K562 (cell line): ENCODE results near the gene KCNQ2. TPM values are rescaled to one million over a fixed set of nuclear protein-coding genes. Genes with fewer than 3 reads are reported as not detected.

ENCODE experiments used
- ATAC-seq: fragments of 200-7000 bp; cut with Tn5 transposase; 3 replicates; pipeline ENCODE4 v1.9.1; 2020; ENCODE audit warnings: moderate library complexity
- BruUV-seq: library from RNA; stranded (reverse); fragments of 400-500 nt; replicated peaks from 2 replicates; lab custom pipeline; 2021; lab: Mats Ljungman, UMichigan
- CTCF ChIA-PET: fragments of 300-600 bp; formaldehyde crosslinking; extraction: SDS; loops from one replicate; lab custom pipeline; 2021; ENCODE audit warnings: low intra/inter-chr PET ratio; lab: Yijun Ruan, JAX
- POLR2A ChIA-PET: fragments of 300-600, 350-650 bp; sonication (Branson Sonifier 250); formaldehyde crosslinking; extraction: SDS; loops from one replicate; lab custom pipeline; 2021; ENCODE audit warnings: antibody characterized with exemption, inconsistent platforms; lab: Yijun Ruan, JAX
- DNase-seq, 4 experiments: peaks; one replicate each; pipeline versions ENCODE4 v3.0.0 to v3.0.0-alpha.2; 2011 to 2018; ENCODE audit warnings: low spot score in 3 of 4, mixed read lengths in 3 of 4; ENCODE audit errors: extremely low read depth in 1 of 4
- FAIRE-seq: peaks from 2 replicates; lab custom pipeline; 2011; peaks lifted over from hg19 to GRCh38; lab: Jason Lieb, UNC
- H2AFZ ChIP-seq: 2 replicates; pipeline ENCODE4 v1.6.0; 2011; ENCODE audit warnings: low read depth, low read length, control low read depth, inconsistent platforms
- H3K27ac ChIP-seq: fragments of 200-600 bp; 3 replicates; pipeline ENCODE4 v1.8.0; 2011; ENCODE audit warnings: low read depth, mild to moderate bottlenecking, control low read depth, inconsistent platforms, low read length, moderate library complexity, mixed read lengths; ENCODE audit errors: extremely low read depth
- H3K27me3 ChIP-seq, 2 experiments: fragments of 300-600 bp in 1 of 2; 2 replicates in 1 of 2; 3 replicates in 1 of 2; pipeline versions ENCODE4 v1.6.0 to v1.8.0; 2011; ENCODE audit warnings: inconsistent platforms in 2 of 2, low read length in 2 of 2, mild to moderate bottlenecking in 1 of 2, mixed read lengths in 1 of 2, moderate library complexity in 1 of 2; ENCODE audit not compliant: control insufficient read depth in 2 of 2, insufficient read depth in 2 of 2
- H3K36me3 ChIP-seq: fragments of 300-600 bp; 3 replicates; pipeline ENCODE4 v1.8.0; 2011; ENCODE audit warnings: mild to moderate bottlenecking, low read length, inconsistent platforms; ENCODE audit not compliant: control insufficient read depth, insufficient read depth
- H3K4me1 ChIP-seq, 2 experiments: fragments of 200-600 bp in 1 of 2; replicated peaks in 1 of 2; 2 replicates in 1 of 2; 3 replicates in 1 of 2; pipeline versions ENCODE4 v1.5.1 to v1.8.0; 2011; ENCODE audit warnings: inconsistent platforms in 2 of 2, low read length in 2 of 2, mild to moderate bottlenecking in 1 of 2, mixed read lengths in 1 of 2, moderate library complexity in 1 of 2; ENCODE audit not compliant: control insufficient read depth in 2 of 2, insufficient read depth in 2 of 2
- H3K4me2 ChIP-seq: 2 replicates; pipeline ENCODE4 v1.6.1; 2011; ENCODE audit warnings: low read length, control low read depth, inconsistent platforms, mixed read lengths; ENCODE audit not compliant: insufficient read depth
- H3K4me3 ChIP-seq: fragments of 200-600 bp; sonication (generic), shearing (Covaris generic); 2 replicates; pipeline ENCODE4 v1.5.1; 2016; ENCODE audit warnings: control low read depth, inconsistent platforms
- H3K79me2 ChIP-seq: fragments of 200-600 bp; 3 replicates; pipeline ENCODE4 v1.8.0; 2011; ENCODE audit warnings: low read length, inconsistent platforms; ENCODE audit not compliant: control insufficient read depth, insufficient read depth
- H3K9ac ChIP-seq, 2 experiments: 2 replicates each; pipeline versions ENCODE4 v1.6.0 to v1.6.1; 2011; ENCODE audit warnings: low read depth in 2 of 2, low read length in 2 of 2, control low read depth in 1 of 2, inconsistent platforms in 1 of 2, mild to moderate bottlenecking in 1 of 2, mixed read lengths in 1 of 2; ENCODE audit not compliant: insufficient read depth in 1 of 2
- H3K9me1 ChIP-seq: one replicate; pipeline ENCODE4 v1.6.0; 2011; ENCODE audit warnings: inconsistent platforms, mild to moderate bottlenecking, low read length, moderate library complexity; ENCODE audit not compliant: control insufficient read depth, insufficient read depth
- H3K9me3 ChIP-seq: replicated peaks from 2 replicates; pipeline ENCODE4 v1.5.1; 2011; ENCODE audit warnings: low read depth, low read length, inconsistent platforms; ENCODE audit not compliant: control insufficient read depth, insufficient read depth
- H4K20me1 ChIP-seq: replicated peaks from 2 replicates; pipeline ENCODE4 v1.6.1; 2011; ENCODE audit warnings: low read length, inconsistent platforms, mixed read lengths; ENCODE audit not compliant: control insufficient read depth, insufficient read depth
- CREM ChIP-seq: IDR thresholded peaks from 2 replicates; pipeline ENCODE4 v1.6.1; 2014; ENCODE audit warnings: antibody characterized with exemption, low read depth
- HBP1 ChIP-seq: fragments of 450-650 bp; formaldehyde crosslinking; IDR thresholded peaks from 2 replicates; pipeline ENCODE4 v1.4.0; 2022; ENCODE audit warnings: missing genetic modification characterization
- HMGN3 ChIP-seq: IDR thresholded peaks from 2 replicates; pipeline ENCODE4 v1.6.1; 2011; ENCODE audit warnings: borderline replicate concordance, low read depth, mild to moderate bottlenecking, mixed read lengths, low read length; ENCODE audit not compliant: insufficient read length; ENCODE audit errors: extremely low read depth
- L3MBTL2 ChIP-seq: fragments of 450-650 bp; IDR thresholded peaks from 2 replicates; pipeline ENCODE4 v1.6.1; 2016; ENCODE audit warnings: mild to moderate bottlenecking, moderate library complexity
- MNT ChIP-seq, 2 experiments: fragments of 450-650 bp; conservative IDR thresholded peaks; 2 replicates each; pipeline ENCODE4 v1.6.1; 2017; ENCODE audit warnings: mild to moderate bottlenecking in 2 of 2, moderate library complexity in 2 of 2
- NR3C1 ChIP-seq: sonication (generic); formaldehyde crosslinking; IDR thresholded peaks from 2 replicates; pipeline ENCODE4 v1.8.1; 2022; ENCODE audit warnings: missing genetic modification reagents
- PCBP1 ChIP-seq: fragments of 200-400 bp; formaldehyde crosslinking; IDR thresholded peaks from 2 replicates; pipeline ENCODE4 v1.6.1; 2018; ENCODE audit warnings: mild to moderate bottlenecking, low read depth, low read length; ENCODE audit not compliant: poor library complexity, severe bottlenecking
- PHF20 ChIP-seq: fragments of 450-650 bp; IDR thresholded peaks from 2 replicates; pipeline ENCODE4 v1.6.1; 2018; ENCODE audit not compliant: partially characterized antibody
- SIX5 ChIP-seq, 2 experiments: IDR thresholded peaks; 2 replicates each; pipeline ENCODE4 v1.6.1; 2011; ENCODE audit warnings: low read length in 2 of 2, borderline replicate concordance in 1 of 2, low read depth in 1 of 2, mild to moderate bottlenecking in 1 of 2, moderate library complexity in 1 of 2; ENCODE audit not compliant: insufficient read depth in 1 of 2
- SMARCC2 ChIP-seq: fragments of 450-650 bp; IDR thresholded peaks from 2 replicates; pipeline ENCODE4 v1.6.1; 2017; ENCODE audit warnings: antibody characterized with exemption, moderate library complexity, mild to moderate bottlenecking, low read depth
- SRSF3 ChIP-seq: fragments of 200-400 bp; formaldehyde crosslinking; IDR thresholded peaks from 2 replicates; pipeline ENCODE4 v1.6.1; 2016; ENCODE audit warnings: mild to moderate bottlenecking, low read length, moderate library complexity; ENCODE audit not compliant: insufficient read depth
- WGBS: fragments of 100-300 bp; shearing (Covaris generic); methylation state at CpG from one replicate; pipeline ENCODE4 v1.1.6; 2016; ENCODE audit warnings: low coverage, mixed read lengths; ENCODE audit not compliant: insufficient coverage; ENCODE audit errors: missing lambda C conversion rate; 5-methylcytosine and 5-hydroxymethylcytosine counted together
- in situ Hi-C: fragments of 300-500 bp; cut with MboI; formaldehyde crosslinking; loops from 4 replicates; pipeline ENCODE4 v1.15.0; 2018; ENCODE audit warnings: inconsistent platforms, mixed read lengths
- intact Hi-C: fragments of 100-400 bp; cut with micrococcal nuclease; formaldehyde crosslinking; loops from 2 replicates; pipeline ENCODE4 v1.14.2; 2022
- polyA plus RNA-seq, 8 experiments: library from polyadenylated mRNA; depleted of rRNA in 4 of 8; stranded (reverse) in 5 of 8; unstranded in 3 of 8; fragments of >200 nt; fragmentation: Nextera tagmentation in 2 of 8; fragmentation: Illumina TruSeq in 1 of 8; extraction: Ambion mirVana in 2 of 8; extraction: Trizol in 1 of 8; gene quantifications; 2 replicates each; pipeline versions ENCODE4 v1.2.1 to v1.2.3, GENCODE V29; 2011 to 2014; ENCODE audit warnings: inconsistent platforms in 1 of 8, missing spikeins in 1 of 8
- total RNA-seq, 7 experiments: library from RNA; depleted of rRNA in 6 of 7; stranded (reverse); fragments of >200 nt in 6 of 7; fragmentation: Illumina TruSeq in 2 of 7; extraction: Trizol in 2 of 7; gene quantifications; 2 replicates each; pipeline versions ENCODE4 v1.2.1 to v1.2.3, GENCODE V29; 2011 to 2021; ENCODE audit warnings: low replicate concordance in 1 of 7
- TF ChIP-seq, protein P1 (sequence below), 2 experiments: IDR thresholded peaks; 2 replicates each; pipeline ENCODE4 v1.6.1; 2011; ENCODE audit warnings: borderline replicate concordance in 1 of 2, control low read depth in 1 of 2, low read depth in 1 of 2, low read length in 1 of 2, mild to moderate bottlenecking in 1 of 2, mixed read lengths in 1 of 2, moderate library complexity in 1 of 2; ENCODE audit not compliant: insufficient read depth in 1 of 2, insufficient read length in 1 of 2, poor library complexity in 1 of 2, severe bottlenecking in 1 of 2; ENCODE audit errors: extremely low read depth in 1 of 2
- TF ChIP-seq, protein P2 (sequence below): sonication (generic); formaldehyde crosslinking; IDR thresholded peaks from 2 replicates; pipeline ENCODE4 v1.9.0; 2022; ENCODE audit warnings: mild to moderate bottlenecking, missing genetic modification reagents

The KCNQ2 gene
- total and polyA plus RNA-seq, 9 of the 15 experiments (the other 6 are each of a cell fraction or from before 2014, with no cell fraction given), result 0.13 to 0.16 TPM; not detected in 7

GRCh38 chr20:63495741-63496595 lies 23.5 kb upstream of the KCNQ2 start:
- FAIRE-seq, result peak; percentile 75
- DNase-seq, result peak; percentile 79 to 81 (median 80)
- no peak overlapping the region for H3K9ac ChIP-seq
- no peaks in the 10 kb centered on the region for H3K27me3 ChIP-seq
- H3K36me3 ChIP-seq, result no peaks in the 10 kb centered on the region
- H3K4me3 ChIP-seq, result no peak overlapping the region
- POLR2A ChIA-PET, result interaction anchor here (0.7 to 1.6 kb wide), 4 partner anchors 25 to 359 kb away, joined by 3 to 5 read pairs (median 4); partner anchors contain the start of gene PPDPF
- H3K9me1 ChIP-seq, result no peaks in the 10 kb centered on the region
- no peaks in the 10 kb centered on the region for H3K9me3 ChIP-seq
- ATAC-seq, result peak; percentile 79
- peak overlapping the region; percentile 42 for H3K4me2 ChIP-seq
- CTCF ChIA-PET, result interaction anchor here (0.9 to 1.3 kb wide), 2 partner anchors 18 to 24 kb away, joined by 4 to 5 read pairs; no protein-coding TSS in a partner anchor
- H3K79me2 ChIP-seq, result no peaks in the 10 kb centered on the region
- WGBS, result 20% methylated on average over 42 of the region's 48 CpGs
- peaks cover 12% of the 10 kb centered on the region for H4K20me1 ChIP-seq
- no TSS peak for BruUV-seq
- in situ Hi-C loops (no loop called here), intact Hi-C loops (no loop called here)
- H3K4me1 ChIP-seq, result peaks cover 0 to 71% of the 10 kb centered on the region in 2 experiments; a peak in 3 of 5 replicates
- no peak overlapping the region for H3K27ac ChIP-seq
- H2AFZ ChIP-seq, result no peak overlapping the region
- TF ChIP-seq CREM (peak; percentile 63), HMGN3 (no peak), SRSF3 (no peak), PCBP1 (peak; percentile 23), NR3C1 (CRISPR knock-in tag) (no peak), MNT (conservative IDR thresholded peaks at IDR 0.05) (0 out of 4 replicates have a peak, but pooled peaks of 1 of the 2 experiments have one; percentile 18), HBP1 (CRISPR knock-in tag) (no peak), SIX5 (IDR thresholded peaks at IDR 0.05; ENCODE audit: borderline replicate concordance in 1 of 2, insufficient read depth in 1 of 2, low read depth in 1 of 2, low read length in 2 of 2) (no peak), SMARCC2 (no peak), L3MBTL2 (peak; percentile 60; the same call in 1 of the 2 replicates), PHF20 (no peak)
- TF ChIP-seq, protein P1, sequence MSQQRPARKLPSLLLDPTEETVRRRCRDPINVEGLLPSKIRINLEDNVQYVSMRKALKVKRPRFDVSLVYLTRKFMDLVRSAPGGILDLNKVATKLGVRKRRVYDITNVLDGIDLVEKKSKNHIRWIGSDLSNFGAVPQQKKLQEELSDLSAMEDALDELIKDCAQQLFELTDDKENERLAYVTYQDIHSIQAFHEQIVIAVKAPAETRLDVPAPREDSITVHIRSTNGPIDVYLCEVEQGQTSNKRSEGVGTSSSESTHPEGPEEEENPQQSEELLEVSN (IDR thresholded peaks at IDR 0.05; ENCODE audit: borderline replicate concordance in 1 of 2, extremely low read depth in 1 of 2, insufficient read depth in 1 of 2, insufficient read length in 1 of 2, low read depth in 1 of 2, low read length in 1 of 2, poor library complexity in 1 of 2, severe bottlenecking in 1 of 2), result peak in 1 of 2 experiments; percentile 41
- TF ChIP-seq, protein P2, sequence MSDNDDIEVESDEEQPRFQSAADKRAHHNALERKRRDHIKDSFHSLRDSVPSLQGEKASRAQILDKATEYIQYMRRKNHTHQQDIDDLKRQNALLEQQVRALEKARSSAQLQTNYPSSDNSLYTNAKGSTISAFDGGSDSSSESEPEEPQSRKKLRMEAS (CRISPR knock-in tag), result peak; percentile 60; the same call in 1 of the 2 replicates
